HCT116 (cell line): Measurements from ENCODE around the gene N4BP3. TPM values are rescaled to one million over a fixed set of nuclear protein-coding genes. Genes with fewer than 3 reads are reported as not detected.

ENCODE experiments used
- ATAC-seq: fragments of 200-7000 bp; cut with Tn5 transposase; 2 replicates; pipeline ENCODE4 v1.9.1; 2020; ENCODE audit warnings: mild to moderate bottlenecking, moderate library complexity
- BruUV-seq: library from RNA; stranded (reverse); fragments of 400-500 nt; replicated peaks from 2 replicates; lab custom pipeline; 2021; lab: Mats Ljungman, UMichigan
- CTCF ChIA-PET: fragments of 300-600 bp; sonication (Branson Sonifier 250); formaldehyde crosslinking; loops from one replicate; lab custom pipeline; 2021; ENCODE audit warnings: antibody characterized with exemption; lab: Charles Lee
- POLR2A ChIA-PET: fragments of 300-600, 350-600 bp; sonication (Branson Sonifier 250); formaldehyde crosslinking; loops from one replicate; lab custom pipeline; 2021; ENCODE audit warnings: antibody characterized with exemption; lab: Charles Lee
- RAD21 ChIA-PET, 2 experiments: fragments of 300-600 bp; sonication (Branson Sonifier 250); formaldehyde crosslinking; loops; one replicate each; lab custom pipeline; 2023; ENCODE audit warnings: low total read pairs in 2 of 2; ENCODE audit not compliant: uncharacterized antibody in 2 of 2, unreplicated experiment in 2 of 2, low non-redundant PET in 1 of 2; lab: Charles Lee
- DNase-seq: peaks from one replicate; pipeline ENCODE4 v3.0.0-alpha.2; 2010; ENCODE audit warnings: low read depth, low spot score
- H2AFZ ChIP-seq: fragments of 200-600 bp; shearing (Covaris generic), sonication (generic); 2 replicates; pipeline ENCODE4 v1.6.1; 2017; ENCODE audit warnings: low read depth, mixed run types, mixed read lengths, antibody characterized with exemption, low read length; ENCODE audit not compliant: poor library complexity, severe bottlenecking
- H3K27ac ChIP-seq: 2 replicates; pipeline ENCODE4 v1.5.1; 2012; ENCODE audit warnings: low read depth, low read length
- H3K27me3 ChIP-seq: fragments of 200-600 bp; sonication (generic); 2 replicates; pipeline ENCODE4 v1.6.1; 2016; ENCODE audit warnings: mixed run types, low read length, mixed read lengths; ENCODE audit not compliant: insufficient read depth
- H3K36me3 ChIP-seq, 2 experiments: fragments of 200-500 bp in 1 of 2; fragments of 200-600 bp in 1 of 2; sonication (Bioruptor generic) in 1 of 2; sonication (generic) in 1 of 2; 2 replicates each; pipeline versions ENCODE4 v1.5.1 to v1.6.1; 2014 to 2016; ENCODE audit warnings: low read length in 2 of 2, inconsistent platforms in 1 of 2, mixed read lengths in 1 of 2, mixed run types in 1 of 2; ENCODE audit not compliant: insufficient read depth in 2 of 2, control insufficient read depth in 1 of 2
- H3K4me1 ChIP-seq, 2 experiments: fragments of 200-600 bp in 1 of 2; sonication (generic) in 1 of 2; 2 replicates each; pipeline versions ENCODE4 v1.5.1 to v1.6.1; 2012 to 2017; ENCODE audit warnings: low read length in 2 of 2, inconsistent platforms in 1 of 2, mild to moderate bottlenecking in 1 of 2, mixed read lengths in 1 of 2, mixed run types in 1 of 2, moderate library complexity in 1 of 2; ENCODE audit not compliant: insufficient read depth in 2 of 2, control insufficient read depth in 1 of 2
- H3K4me2 ChIP-seq: fragments of 200-600 bp; sonication (generic); 2 replicates; pipeline ENCODE4 v1.6.1; 2017; ENCODE audit warnings: mixed run types, low read length, mixed read lengths
- H3K4me3 ChIP-seq, 2 experiments: fragments of 200-600 bp in 1 of 2; sonication (generic) in 1 of 2; replicated peaks in 1 of 2; 2 replicates each; pipeline ENCODE4 v1.5.1; 2011 to 2016; ENCODE audit warnings: low read length in 2 of 2, control low read depth in 1 of 2, low read depth in 1 of 2, mild to moderate bottlenecking in 1 of 2, mixed read lengths in 1 of 2, mixed run types in 1 of 2
- H3K79me2 ChIP-seq: fragments of 200-600 bp; sonication (generic); 2 replicates; pipeline ENCODE4 v1.6.1; 2017; ENCODE audit warnings: mild to moderate bottlenecking, mixed run types, low read length, moderate library complexity, mixed read lengths; ENCODE audit not compliant: insufficient read depth
- H3K9ac ChIP-seq: fragments of 200-600 bp; sonication (generic); 2 replicates; pipeline ENCODE4 v1.6.1; 2016; ENCODE audit warnings: low read length, mixed read lengths
- H3K9me2 ChIP-seq: fragments of 200-600 bp; sonication (generic), shearing (Covaris generic); 2 replicates; pipeline ENCODE4 v1.6.1; 2017; ENCODE audit warnings: mixed run types, mild to moderate bottlenecking, moderate library complexity; ENCODE audit not compliant: insufficient read depth
- H3K9me3 ChIP-seq, 2 experiments: fragments of 200-500 bp in 1 of 2; fragments of 200-600 bp in 1 of 2; sonication (Bioruptor generic) in 1 of 2; sonication (generic) in 1 of 2; 2 replicates each; pipeline ENCODE4 v1.6.1; 2014 to 2017; ENCODE audit warnings: low read length in 2 of 2, mixed read lengths in 2 of 2, inconsistent platforms in 1 of 2, low read depth in 1 of 2, mild to moderate bottlenecking in 1 of 2, mixed run types in 1 of 2, moderate library complexity in 1 of 2; ENCODE audit not compliant: control insufficient read depth in 1 of 2, insufficient read depth in 1 of 2
- H4K20me1 ChIP-seq: fragments of 200-600 bp; sonication (generic), shearing (Covaris generic); 2 replicates; pipeline ENCODE4 v1.6.1; 2017; ENCODE audit warnings: mixed run types, mild to moderate bottlenecking, moderate library complexity; ENCODE audit not compliant: insufficient read depth
- CEBPB ChIP-seq: IDR thresholded peaks from 2 replicates; pipeline ENCODE4 v1.6.1; 2012; ENCODE audit warnings: low read depth
- CTCF ChIP-seq, 3 experiments: fragments of 200-600 bp in 1 of 3; sonication (generic) in 1 of 3; IDR thresholded peaks in 2 of 3; conservative IDR thresholded peaks in 1 of 3; 2 replicates each; pipeline ENCODE4 v1.5.1; 2012 to 2017; ENCODE audit warnings: low read depth in 2 of 3, low read length in 2 of 3, antibody characterized with exemption in 1 of 3, borderline replicate concordance in 1 of 3, control low read depth in 1 of 3, mild to moderate bottlenecking in 1 of 3, mixed read lengths in 1 of 3, mixed run types in 1 of 3, moderate library complexity in 1 of 3; ENCODE audit not compliant: insufficient read depth in 1 of 3
- JUND ChIP-seq: IDR thresholded peaks from 2 replicates; pipeline ENCODE4 v1.6.1; 2012
- YY1 ChIP-seq: IDR thresholded peaks from 2 replicates; pipeline ENCODE4 v1.6.1; 2011; ENCODE audit warnings: low read length, low read depth, moderate library complexity, mild to moderate bottlenecking; ENCODE audit not compliant: insufficient replicate concordance; ENCODE audit errors: extremely low read depth
- ZNF274 ChIP-seq: fragments of 200-500 bp; sonication (Bioruptor generic); IDR thresholded peaks from 2 replicates; pipeline ENCODE4 v1.6.1; 2014; ENCODE audit warnings: mild to moderate bottlenecking, low read depth, low read length, inconsistent platforms
- intact Hi-C: fragments of 100-400 bp; cut with micrococcal nuclease; formaldehyde crosslinking; loops from 2 replicates; pipeline ENCODE4 v1.10.0; 2022
- total RNA-seq: library from RNA; stranded (reverse); gene quantifications from one replicate; pipeline ENCODE4 v1.2.1, GENCODE V29; 2021; ENCODE audit not compliant: unreplicated experiment

The N4BP3 gene
- total RNA-seq, 1 experiment from 2014 or later = 5.2 TPM

- intact Hi-C loops = no loop called here
- Histone ChIP-seq H3K4me1 (no peaks in the 10 kb centered on the region), H3K36me3 (no peaks in the 10 kb centered on the region; a peak in 1 of 4 replicates), H3K4me2 (no peak overlapping the region), H2AFZ (no peak overlapping the region), H4K20me1 (no peaks in the 10 kb centered on the region), H3K9me3 (no peaks in the 10 kb centered on the region), H3K9me2 (no peaks in the 10 kb centered on the region), H3K79me2 (no peaks in the 10 kb centered on the region), H3K27me3 (no peaks in the 10 kb centered on the region), H3K9ac (no peak overlapping the region), H3K4me3 (no peak overlapping the region), H3K27ac (no peak overlapping the region)
- no peak for TF ChIP-seq ZNF274
- no peak for TF ChIP-seq YY1
- no peak for TF ChIP-seq CEBPB
- TF ChIP-seq JUND = no peak
- TF ChIP-seq CTCF (IDR thresholded peaks at IDR 0.05 in 2 of 3, conservative IDR thresholded peaks at IDR 0.05 in 1 of 3; ENCODE audit: borderline replicate concordance in 1 of 3, insufficient read depth in 1 of 3, low read depth in 2 of 3, low read length in 2 of 3) = no peak
- ChIA-PET CTCF (interaction anchor here (1.0 to 2.0 kb wide), 7 partner anchors 9 to 47 kb away, joined by 3 to 10 read pairs (median 4); partner anchors contain the start of gene RMND5B), POLR2A (no interaction called here), RAD21 (interaction anchor here in 1 of 2 experiments (0.6 kb wide), 1 partner anchor 46 kb away, joined by 10 read pairs; no protein-coding TSS in a partner anchor)
- ATAC-seq = no peak
- DNase-seq = no peak
- no TSS peak for BruUV-seq
Observed at GRCh38 chr5:178121391-178122276, 8.3 kb downstream of the N4BP3 start.
